NCI-H748 (cell line): Measurements from ENCODE around the gene BABAM1.

Experiments used
- DNase-seq: peaks from one replicate; lab custom pipeline; 2025; ENCODE audit not compliant: unreplicated experiment; lab: John Stamatoyannopoulos, UW

BABAM1 gene

DNA sequence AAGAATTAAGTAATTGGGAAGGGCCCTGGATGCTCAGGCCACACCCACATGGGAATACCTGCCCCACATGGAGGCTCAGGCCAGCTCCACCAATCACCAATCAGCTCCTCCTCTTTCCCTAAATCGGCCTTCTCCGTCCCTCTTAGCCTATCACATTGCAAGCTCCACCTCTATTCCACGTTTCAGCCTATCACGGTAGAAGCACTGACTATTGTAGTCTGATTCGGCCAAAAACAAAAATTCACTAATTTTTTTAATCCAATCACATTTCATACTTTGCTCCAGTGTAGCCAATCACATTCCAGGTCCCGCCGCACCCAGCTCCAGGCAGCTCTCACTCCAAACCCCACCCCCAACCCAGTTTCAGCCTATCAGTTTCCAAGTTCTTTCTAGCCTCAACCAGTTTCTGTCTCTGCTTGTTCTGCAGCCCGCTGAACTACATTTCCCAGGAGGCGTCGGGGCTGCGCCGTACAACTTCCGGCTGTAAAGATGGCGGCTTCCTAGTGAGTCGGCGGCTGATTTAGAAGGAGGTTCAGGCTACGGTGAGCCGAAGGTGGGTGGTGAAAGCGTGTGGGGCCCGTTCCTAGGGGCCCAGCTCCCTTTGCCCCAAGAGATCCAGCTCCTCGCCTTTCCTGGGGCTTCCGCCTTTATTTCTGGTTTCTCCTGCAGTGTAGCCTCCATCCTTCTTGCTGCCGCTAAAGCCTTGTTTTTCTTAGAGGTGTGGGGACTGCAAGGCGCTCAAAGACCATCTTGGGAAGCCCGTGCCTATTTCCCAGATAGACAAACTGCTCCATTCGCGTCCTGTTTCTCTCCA, at the start of gene BABAM1:
Gene BABAM1, plus strand, starts transcription at position 469 of the 814 bp plus-strand sequence. CDS start 1,364 bp downstream, outside the sequence.
- DNase-seq: peak; percentile 96

DNA sequence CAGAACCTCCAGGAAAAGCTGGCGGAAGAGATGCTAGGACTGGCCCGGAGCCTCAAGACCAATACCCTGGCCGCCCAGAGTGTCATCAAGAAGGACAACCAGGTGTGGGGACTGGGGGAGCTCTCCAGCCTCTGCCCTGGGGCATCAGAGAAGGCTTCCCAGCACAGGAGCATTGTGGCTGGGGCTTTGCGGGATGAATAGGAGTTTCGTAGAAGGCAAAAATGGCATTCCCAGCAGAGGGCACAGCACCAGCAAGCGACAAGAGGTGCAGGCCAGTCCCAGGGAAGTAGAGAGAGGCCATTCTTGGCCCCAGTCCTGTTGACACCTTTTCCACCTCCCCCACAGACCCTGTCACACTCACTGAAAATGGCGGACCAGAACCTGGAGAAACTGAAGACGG, 48.0 kb upstream of the BABAM1 start:
- no peak for DNase-seq

DNA sequence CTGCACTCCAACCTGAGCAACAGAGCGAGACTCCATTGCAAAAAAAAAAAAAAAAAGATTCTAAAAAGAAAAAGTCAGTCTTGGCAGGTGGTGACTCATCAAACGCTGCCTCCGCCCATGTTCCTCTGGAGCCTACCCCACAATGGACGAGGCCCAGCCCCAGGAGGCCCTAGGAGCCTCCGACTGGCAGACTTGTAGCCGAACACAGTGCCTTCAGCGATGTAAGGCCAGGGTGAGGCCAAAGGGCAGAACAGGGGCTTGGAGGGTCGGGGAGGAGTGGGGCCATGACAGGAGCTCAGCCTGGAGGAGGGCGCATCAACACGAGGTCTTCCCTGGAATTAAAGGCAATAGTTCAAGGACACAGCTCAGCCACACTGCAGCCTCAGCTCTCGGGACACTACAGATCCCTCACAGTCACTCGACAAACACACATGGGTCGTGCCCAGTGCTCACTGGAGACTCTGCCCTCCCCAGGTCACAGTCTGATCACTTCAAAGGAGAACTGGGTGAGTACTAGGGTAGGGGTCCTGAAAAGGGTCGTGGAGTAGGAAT, 47.0 kb upstream of the BABAM1 start:
- DNase-seq: no peak

DNA sequence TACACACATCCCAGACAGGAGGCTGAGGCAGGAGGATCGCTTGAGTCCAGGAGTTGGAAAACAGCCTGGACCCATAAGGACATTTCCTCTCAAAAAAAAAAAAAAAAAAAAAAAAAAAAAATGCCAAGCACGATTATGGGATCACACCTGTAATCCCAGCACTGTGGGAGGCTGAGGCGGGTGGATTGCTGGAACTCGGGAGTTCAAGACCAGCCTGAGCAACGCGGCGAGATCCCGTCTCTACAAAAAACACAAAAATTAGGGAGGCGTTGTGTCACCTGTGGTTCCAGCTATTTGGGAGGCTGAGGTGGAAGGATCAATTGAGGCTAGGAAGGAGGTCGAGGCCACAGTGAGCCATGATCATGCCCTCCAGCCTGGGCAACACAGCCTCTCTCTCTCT, 42.2 kb upstream of the BABAM1 start:
- no peak for DNase-seq

DNA sequence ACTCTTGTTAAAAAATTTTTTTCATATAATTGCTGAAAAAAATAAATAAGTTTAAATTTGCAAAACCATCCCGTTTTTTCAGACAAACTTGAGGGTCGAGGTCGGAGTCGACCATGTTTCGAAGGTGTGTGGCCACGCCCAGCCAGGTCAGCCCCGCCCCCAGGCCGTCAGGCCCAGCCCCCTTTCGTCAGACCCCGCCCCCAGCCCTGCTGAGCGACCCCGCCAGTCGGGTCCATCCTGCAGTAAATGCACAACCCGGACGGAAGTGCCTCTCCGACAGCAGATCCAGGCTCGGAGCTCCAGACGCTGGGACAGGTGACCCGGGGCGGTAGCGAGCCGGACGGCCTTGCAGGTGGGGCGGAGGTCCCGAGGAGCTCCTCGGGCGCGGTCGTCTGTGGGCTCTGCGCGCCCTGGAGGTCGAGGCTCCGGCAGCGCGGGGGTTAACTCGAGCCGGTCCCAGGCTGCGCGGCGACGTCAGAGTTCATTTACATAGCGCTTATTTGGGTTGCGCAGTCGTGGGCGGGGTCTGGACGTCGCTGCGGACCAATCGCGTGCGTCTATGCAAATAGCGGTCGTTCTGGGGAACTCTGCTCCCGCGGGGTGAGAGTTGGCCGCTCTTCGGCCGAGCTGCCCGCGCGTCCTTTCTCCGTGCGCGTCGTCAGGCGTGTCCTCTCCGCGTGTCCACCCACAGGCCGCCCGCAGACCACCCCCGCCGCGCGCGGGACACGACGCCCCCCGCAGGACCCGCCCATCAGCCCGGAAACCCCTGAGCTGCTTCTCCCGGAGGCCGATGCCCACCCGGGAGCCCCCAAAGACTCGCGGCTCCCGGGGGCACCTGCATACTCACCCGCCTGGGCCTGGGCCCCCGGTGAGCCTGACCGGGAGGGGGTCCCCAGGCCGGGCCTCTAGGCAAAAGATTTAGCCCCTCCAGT, 41.0 kb upstream of the BABAM1 start, which contains the start of gene OCEL1:
Gene OCEL1, plus strand, starts transcription at position 225 of the 932 bp plus-strand sequence. Its CDS starts 22 bp downstream, at position 247.
- peak; percentile 95 for DNase-seq

DNA sequence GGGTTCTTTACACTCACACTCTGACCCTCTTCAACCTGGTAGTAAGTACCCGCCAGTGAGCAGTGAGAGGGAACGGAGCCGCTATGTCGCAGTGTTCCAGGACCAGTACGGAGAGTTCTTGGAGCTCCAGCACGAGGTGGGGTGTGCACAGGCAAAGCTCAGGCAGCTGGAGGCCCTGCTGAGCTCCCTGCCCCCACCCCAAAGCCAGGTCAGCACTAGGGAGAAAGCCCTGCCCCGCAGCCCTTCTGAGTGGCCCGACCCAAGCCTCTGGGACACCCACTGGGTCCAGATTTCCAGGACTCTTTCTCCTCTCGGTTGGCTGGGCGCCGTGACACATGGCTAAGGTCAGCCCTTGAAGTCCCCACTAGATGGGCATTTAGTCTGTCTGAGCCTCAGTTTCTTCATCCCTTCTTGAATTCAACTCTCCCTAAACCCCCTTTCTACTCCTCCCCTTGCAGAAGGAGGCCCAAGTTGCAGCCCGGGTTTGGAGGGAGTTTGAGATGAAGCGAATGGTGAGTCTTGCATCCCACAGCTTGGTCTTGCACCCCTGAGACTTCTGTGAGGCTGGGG, 39.4 kb upstream of the BABAM1 start:
- no peak for DNase-seq

DNA sequence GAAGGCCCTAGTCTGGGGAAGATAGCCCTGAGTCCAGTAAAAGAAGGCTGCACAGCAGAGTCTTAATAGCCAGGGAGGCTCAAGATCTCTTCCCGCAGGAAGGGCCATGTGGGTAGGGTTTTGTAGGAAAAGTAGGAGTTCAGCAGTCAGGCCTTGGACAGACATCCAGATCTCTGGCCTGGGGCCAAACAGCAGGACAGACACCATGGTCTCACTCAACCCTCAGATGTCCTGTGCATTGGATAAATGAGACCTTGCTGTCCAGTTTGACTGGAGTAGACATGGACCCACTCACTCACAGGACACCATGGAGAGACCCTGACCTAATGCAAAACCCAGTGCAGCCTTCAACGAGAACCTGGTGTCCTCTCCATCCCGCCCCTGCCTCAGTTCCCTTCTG, 37.4 kb upstream of the BABAM1 start:
- no peak for DNase-seq

DNA sequence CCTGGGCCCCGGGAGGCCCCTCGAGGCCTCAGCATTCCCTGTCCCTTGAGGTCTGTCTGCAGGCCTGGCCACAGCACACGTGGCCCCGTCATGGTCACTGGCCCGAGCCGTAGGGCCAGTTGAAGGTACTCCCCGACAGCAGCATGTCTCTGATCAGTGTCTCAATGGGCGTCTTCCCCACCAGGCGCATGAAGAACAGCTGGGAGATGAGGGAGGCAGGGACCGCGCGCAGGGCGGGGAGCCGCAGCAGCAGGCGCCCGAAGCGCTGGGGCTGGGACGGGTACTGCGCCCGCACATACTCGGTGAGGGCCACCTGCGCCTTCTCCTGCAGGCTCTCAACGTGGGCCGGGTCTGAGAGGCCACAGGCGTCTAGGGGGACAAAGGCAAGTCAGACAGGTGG, 35.0 kb upstream of the BABAM1 start:
- DNase-seq: no peak

DNA sequence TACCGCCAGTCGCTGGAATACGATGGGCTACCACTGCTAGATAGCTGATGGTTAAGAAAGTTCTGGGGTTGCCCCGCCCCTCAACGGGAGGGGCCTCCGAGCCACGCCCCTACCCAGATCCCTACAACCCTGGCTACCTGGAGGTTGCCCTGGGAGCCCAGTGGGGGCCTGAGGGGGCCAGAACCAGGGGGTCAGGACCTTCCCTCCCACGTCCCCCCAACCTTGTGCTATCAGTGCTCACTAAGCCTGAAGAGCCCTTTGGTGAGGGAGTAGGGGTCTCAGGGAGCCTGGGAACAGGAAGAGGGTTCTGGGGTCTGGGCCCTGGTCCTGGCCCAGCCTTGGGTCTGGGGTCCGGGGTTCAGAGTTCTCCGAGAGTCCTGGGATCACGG, 32.3 kb upstream of the BABAM1 start:
- DNase-seq: peak; percentile 56

DNA sequence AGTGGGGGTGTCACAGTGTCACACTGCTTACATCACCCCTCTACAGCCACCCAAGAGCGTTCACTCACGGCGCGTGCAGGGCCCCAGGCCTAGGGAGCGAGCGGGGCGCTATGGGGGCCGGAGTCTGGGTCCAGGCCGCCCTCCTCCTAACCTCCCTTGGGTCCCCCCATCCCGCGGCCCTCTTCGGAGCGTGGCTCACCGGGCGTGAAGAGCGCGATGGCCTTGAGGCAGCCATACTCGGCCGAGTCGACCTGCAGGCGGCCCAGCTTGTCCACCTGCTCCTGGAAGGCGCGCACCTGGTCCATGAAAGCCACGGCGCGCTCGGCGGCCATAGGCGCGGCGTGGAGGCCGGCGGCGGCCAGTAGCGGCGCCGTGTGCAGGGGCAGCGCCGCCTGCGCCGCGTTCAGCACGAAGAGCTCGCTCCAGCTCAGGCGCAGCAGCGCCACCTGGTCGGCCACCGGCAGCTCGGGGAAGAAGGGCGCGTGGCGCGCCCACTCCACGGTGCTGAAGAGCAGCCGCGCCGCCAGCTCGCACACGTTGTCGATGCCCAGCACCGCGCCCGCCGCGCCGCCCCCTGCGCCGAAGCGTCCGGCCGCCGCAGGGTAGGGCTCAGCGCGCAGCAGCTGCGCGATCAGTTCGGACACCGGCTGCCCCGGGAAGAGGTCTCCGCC, 31.8 kb upstream of the BABAM1 start:
- peak; percentile 79 for DNase-seq

DNA sequence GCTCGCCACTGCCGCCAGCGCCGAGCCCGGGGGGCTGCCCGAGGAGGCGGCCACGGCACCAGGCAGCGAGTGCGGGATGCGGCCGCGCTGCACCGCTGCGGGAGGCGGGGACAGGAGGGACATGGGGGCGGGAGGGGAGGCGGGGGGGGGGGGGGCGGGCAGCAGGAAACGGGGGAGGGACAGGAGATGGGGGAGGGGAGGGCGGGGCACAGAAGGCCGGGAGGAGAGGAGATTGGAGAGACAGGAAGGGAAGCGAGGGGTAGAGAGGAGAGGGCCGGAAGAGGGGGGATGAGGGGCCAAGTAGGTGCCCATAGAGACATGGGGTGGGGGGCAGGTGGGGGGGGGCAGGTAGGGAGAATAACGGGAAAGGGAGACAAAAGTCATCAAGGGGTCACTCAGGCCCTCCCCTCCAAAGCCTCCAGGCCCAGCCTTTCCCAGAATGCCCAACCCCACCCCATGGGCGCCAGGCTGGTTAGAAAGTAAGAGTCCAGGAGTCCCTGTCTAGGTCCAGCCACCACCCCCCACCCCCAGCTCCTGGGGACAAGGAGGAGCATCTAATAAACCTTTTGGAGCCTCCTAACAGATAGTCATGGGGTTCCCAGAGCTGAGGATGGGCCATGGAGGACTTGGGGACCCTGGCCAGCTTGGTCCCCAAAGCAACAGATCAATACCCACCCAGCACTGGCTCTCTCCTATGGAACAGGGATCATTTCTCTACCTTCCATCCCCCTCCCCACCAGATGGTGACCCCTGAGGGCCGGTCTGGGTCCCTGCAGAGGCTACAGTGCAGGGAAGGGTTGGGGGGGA, 31.1 kb upstream of the BABAM1 start:
- peak; percentile 32 for DNase-seq

DNA sequence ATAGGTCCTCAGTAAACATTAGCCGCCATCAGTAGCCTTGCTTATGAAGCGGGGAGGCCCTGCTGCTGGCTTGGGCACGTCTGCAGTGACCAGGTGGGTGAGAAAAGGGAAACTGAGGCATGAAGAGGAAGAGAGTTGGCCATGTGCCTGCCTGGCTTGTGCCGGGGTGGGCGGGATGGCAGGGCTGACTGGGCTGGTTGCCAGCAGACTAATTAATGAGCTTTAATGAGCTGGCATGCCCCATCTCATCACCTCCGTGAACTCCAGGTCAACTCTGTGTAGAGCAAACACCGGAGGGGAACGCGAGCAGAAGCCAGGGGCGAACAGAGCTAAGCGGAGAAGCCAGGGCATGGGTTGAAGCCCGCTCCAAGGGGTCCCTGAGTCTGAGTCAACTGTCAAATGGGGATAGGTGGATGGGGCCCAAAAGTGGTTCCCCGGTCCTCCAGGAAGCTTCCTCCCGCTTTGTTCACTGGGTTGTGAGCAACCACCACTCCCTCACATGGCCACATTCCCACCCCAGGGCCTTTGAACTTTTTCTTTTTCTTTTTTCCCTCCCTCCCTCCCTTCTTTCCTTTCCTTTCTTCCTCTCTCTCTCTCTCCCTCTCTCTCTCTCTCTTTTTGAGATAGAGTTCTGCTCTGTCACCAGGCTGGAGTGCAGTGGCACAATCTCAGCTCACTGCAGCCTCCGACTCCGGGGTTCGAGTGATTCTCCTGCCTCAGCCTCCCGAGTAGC, 30.3 kb upstream of the BABAM1 start:
- DNase-seq: no peak

DNA sequence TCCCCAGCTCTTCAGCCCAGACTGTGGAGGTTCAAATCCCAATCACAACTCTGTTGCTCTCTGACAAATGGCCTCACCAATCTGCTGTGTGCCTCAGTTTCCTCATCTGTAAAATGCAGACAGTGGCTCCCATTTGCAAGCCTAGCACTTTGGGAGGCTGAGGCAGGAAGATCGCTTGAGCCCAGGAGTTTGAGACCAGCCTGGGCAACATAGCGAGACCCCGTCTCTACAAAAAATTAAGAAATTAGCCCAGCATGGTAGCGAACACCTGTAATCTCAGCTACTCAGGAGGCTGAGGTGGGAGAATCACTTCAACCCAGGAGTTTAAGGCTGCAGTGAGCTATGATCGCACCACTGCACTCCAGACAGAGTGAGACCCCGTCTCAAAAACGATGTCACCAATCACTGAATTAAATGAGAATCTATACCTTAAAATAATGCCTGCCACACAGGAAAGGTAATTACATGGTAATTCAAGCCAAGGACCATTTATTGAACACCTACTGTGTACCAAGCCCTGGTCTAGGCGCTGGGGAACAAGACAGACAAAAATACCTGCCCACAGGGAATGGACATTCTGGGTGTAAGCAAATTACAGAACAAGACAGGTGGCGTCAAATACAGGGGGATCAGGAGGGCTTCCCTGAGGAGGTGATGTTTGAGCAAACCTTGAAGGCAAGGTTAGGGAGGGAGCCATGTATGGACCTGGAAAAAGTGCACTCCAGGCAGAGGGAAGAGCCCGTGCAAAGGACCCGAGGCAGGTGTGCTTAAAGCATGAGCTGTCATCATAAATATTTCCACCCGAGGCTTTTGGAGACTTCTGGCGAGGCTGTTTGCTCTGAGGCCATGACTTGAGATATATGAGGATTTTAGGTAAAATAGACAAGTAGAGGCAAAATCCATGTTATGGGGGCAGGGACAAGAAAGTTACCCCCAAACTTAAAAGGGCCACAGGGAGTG, 29.2 kb upstream of the BABAM1 start:
- no peak for DNase-seq

DNA sequence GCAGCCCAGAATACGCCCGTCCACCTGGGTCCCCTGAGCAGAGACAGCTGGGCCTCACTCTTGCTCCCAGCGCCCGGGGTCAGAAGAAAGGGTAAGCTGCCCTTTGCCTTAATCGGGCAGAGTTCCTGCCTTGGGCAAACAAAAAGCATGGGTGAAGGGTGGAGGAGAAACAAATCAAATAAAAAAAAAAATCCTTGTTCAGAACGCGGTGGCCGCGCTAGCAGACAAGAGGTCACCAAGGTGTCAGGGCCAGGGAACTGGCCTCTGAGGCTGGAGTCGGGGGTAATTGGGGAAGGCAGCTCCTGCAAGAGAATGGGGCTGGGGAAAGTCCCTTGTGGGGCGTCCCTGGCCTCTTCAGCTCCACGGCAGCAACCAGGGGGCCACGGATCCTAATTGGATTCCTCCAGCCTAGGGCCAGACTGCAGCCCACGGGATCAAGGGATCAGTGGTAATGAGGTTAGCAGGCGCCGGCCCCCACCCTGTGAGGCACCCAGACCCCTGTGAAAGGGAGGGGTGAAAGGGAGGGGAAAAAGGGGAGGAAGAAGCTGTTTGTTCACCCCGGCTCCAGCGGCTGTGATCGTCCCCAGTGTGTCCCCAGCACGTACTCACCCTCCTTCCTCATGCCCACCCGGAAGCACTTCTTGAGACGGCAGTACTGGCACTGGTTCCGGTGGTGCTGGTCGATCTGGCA, 27.0 kb upstream of the BABAM1 start:
- no peak for DNase-seq

DNA sequence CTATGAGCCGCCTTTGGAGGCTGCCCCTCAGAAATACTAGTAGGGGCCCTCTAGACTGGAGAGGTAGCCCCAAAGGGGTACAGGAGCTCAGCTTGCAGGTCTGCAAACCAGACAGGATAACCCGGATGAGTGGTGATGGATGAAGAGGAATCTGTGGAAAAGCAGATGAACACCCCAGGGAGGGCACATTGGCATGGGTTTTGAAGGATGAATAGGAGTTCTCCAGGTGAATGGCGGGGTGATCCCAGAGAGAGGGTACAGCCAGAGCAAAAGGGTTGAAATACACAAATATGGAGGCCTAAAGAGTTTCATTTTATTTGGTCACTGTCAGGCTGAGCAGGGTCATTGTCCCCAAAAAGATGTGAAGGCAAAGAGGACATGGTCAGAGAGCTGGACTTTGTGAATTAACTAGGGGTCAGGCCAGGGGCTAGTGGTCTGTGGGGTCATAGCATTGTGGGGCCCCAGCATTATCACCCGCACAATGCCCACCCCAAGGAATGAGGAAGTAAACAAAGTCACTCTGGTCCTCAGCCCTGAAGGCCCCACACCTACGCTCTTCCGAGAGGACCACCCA, 26.3 kb upstream of the BABAM1 start:
- DNase-seq: no peak

DNA sequence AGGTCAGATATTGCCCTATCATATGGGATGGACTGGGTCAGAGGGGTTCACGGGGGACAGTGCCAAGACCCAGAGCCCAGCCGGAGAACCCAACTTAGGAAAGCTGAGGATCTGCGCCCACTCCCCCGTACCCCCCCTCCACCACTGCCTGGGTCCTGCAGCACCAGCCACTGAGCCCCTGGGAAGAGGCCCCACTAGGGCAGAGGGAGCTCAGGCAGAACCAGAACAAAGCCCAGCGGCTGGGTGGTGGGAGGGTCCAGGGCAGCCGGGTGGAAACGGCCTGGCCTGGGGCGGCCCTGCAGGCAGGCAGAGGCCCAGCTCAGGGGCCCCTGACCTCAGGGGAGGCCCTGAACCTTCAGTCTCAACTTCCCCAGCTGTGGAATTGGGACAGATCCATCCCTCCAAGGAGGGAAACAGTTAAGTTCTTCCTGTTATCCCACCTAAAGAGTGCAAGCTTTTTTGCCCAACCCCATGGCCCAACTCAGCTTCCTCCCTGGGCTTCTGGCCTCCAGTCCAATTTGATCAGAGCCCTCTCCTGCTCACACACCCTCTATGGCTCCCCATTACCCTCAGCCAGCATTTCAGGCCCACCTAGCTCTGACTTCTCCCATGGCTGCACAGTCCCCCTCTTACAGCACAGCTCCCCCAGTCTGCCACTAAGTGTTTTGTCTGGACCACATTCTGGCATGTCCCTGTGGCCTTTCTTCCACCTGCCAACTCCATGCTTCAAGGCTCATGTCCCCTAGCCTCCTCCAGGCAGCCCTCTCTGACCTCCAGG, 24.6 kb upstream of the BABAM1 start:
- no peak for DNase-seq
